DND-41 (cell line): ENCODE measurements around the gene TSPAN10.

Experiments
- ATAC-seq: fragments of 200-7000 bp; cut with Tn5 transposase; 3 replicates; pipeline ENCODE4 v1.9.1; 2021; ENCODE audit warnings: low read depth; ENCODE audit not compliant: insufficient read depth
- DNase-seq: peaks from one replicate; pipeline ENCODE4 v3.0.0-alpha.2; 2020
- H2AFZ ChIP-seq: 2 replicates; pipeline ENCODE4 v1.6.0; 2012; ENCODE audit warnings: low read depth, low read length
- H3K27ac ChIP-seq: 2 replicates; pipeline ENCODE4 v1.5.1; 2012; ENCODE audit warnings: low read length, inconsistent platforms
- H3K27me3 ChIP-seq: fragments of 200-600 bp; sonication (generic); 2 replicates; pipeline ENCODE4 v1.6.0; 2012; ENCODE audit warnings: low read length, mild to moderate bottlenecking, inconsistent platforms; ENCODE audit not compliant: insufficient read depth, poor library complexity
- H3K36me3 ChIP-seq: 2 replicates; pipeline ENCODE4 v1.5.1; 2012; ENCODE audit warnings: low read length, inconsistent platforms; ENCODE audit not compliant: insufficient read depth
- H3K4me1 ChIP-seq: 2 replicates; pipeline ENCODE4 v1.5.1; 2012; ENCODE audit warnings: mild to moderate bottlenecking, low read length; ENCODE audit not compliant: insufficient read depth
- H3K4me2 ChIP-seq: 2 replicates; pipeline ENCODE4 v1.6.0; 2012; ENCODE audit warnings: mild to moderate bottlenecking, moderate library complexity, low read length, inconsistent platforms; ENCODE audit not compliant: insufficient read depth
- H3K4me3 ChIP-seq, 2 experiments: fragments of 200-600 bp in 1 of 2; shearing (Covaris generic) in 1 of 2; 2 replicates each; pipeline ENCODE4 v1.5.1; 2012 to 2016; ENCODE audit warnings: inconsistent platforms in 2 of 2, low read length in 2 of 2, mild to moderate bottlenecking in 2 of 2, low read depth in 1 of 2, moderate library complexity in 1 of 2
- H3K79me2 ChIP-seq: 2 replicates; pipeline ENCODE4 v1.6.0; 2012; ENCODE audit warnings: low read length, inconsistent platforms; ENCODE audit not compliant: insufficient read depth
- H3K9ac ChIP-seq: 2 replicates; pipeline ENCODE4 v1.6.0; 2012; ENCODE audit warnings: low read depth, mild to moderate bottlenecking, inconsistent platforms, low read length, moderate library complexity
- H3K9me3 ChIP-seq: 2 replicates; pipeline ENCODE4 v1.5.1; 2012; ENCODE audit warnings: low read length, moderate library complexity, mild to moderate bottlenecking, inconsistent platforms; ENCODE audit not compliant: insufficient read depth, severe bottlenecking
- H4K20me1 ChIP-seq: 2 replicates; pipeline ENCODE4 v1.6.0; 2012; ENCODE audit warnings: low read length; ENCODE audit not compliant: insufficient read depth
- EZH2 ChIP-seq: IDR thresholded peaks from 3 replicates; pipeline ENCODE4 v1.6.1; 2012; ENCODE audit warnings: borderline replicate concordance, low read depth, mild to moderate bottlenecking, moderate library complexity, low read length, inconsistent platforms; ENCODE audit not compliant: severe bottlenecking
- TF ChIP-seq, protein P1 (sequence below): IDR thresholded peaks from 2 replicates; pipeline ENCODE4 v1.5.1; 2012; ENCODE audit warnings: borderline replicate concordance, low read length, moderate library complexity, mild to moderate bottlenecking; ENCODE audit not compliant: poor library complexity, severe bottlenecking; ENCODE audit errors: extremely low read depth

Gene TSPAN10

DNA sequence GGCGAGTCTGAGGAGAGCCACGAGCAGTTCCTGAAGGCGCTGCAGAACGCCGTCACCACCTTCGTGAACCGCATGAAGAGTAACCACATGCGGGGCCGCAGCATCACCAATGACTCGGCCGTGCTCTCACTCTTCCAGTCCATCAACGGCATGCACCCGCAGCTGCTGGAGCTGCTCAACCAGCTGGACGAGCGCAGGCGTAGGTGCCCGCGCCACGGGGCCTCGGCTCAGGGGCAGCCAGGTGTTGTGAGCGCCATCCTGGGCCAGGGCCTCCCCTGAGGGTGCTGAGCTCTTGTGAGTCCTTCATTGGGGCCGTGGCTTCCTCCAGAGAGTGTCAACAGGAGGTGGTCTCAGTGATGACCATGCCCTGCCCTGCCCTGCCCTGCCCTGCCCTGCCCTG is 58.8 kb downstream of the TSPAN10 start:
- peaks cover 85% of the 10 kb centered on the region for H3K36me3 ChIP-seq
- H3K4me1 ChIP-seq, result peaks cover 6% of the 10 kb centered on the region
- no peak overlapping the region for H3K4me3 ChIP-seq
- no peaks in the 10 kb centered on the region for H3K9me3 ChIP-seq
- no peak overlapping the region for H2AFZ ChIP-seq
- no peak overlapping the region for H3K9ac ChIP-seq
- H3K4me2 ChIP-seq, result no peak overlapping the region
- no peak for ATAC-seq
- no peak for DNase-seq
- TF ChIP-seq, protein P1, sequence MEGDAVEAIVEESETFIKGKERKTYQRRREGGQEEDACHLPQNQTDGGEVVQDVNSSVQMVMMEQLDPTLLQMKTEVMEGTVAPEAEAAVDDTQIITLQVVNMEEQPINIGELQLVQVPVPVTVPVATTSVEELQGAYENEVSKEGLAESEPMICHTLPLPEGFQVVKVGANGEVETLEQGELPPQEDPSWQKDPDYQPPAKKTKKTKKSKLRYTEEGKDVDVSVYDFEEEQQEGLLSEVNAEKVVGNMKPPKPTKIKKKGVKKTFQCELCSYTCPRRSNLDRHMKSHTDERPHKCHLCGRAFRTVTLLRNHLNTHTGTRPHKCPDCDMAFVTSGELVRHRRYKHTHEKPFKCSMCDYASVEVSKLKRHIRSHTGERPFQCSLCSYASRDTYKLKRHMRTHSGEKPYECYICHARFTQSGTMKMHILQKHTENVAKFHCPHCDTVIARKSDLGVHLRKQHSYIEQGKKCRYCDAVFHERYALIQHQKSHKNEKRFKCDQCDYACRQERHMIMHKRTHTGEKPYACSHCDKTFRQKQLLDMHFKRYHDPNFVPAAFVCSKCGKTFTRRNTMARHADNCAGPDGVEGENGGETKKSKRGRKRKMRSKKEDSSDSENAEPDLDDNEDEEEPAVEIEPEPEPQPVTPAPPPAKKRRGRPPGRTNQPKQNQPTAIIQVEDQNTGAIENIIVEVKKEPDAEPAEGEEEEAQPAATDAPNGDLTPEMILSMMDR, result no peak
- no peak for TF ChIP-seq EZH2
- peaks cover 51% of the 10 kb centered on the region for H4K20me1 ChIP-seq
- peaks cover 27% of the 10 kb centered on the region for H3K79me2 ChIP-seq
- no peaks in the 10 kb centered on the region for H3K27me3 ChIP-seq
- H3K27ac ChIP-seq, result no peak overlapping the region

DNA sequence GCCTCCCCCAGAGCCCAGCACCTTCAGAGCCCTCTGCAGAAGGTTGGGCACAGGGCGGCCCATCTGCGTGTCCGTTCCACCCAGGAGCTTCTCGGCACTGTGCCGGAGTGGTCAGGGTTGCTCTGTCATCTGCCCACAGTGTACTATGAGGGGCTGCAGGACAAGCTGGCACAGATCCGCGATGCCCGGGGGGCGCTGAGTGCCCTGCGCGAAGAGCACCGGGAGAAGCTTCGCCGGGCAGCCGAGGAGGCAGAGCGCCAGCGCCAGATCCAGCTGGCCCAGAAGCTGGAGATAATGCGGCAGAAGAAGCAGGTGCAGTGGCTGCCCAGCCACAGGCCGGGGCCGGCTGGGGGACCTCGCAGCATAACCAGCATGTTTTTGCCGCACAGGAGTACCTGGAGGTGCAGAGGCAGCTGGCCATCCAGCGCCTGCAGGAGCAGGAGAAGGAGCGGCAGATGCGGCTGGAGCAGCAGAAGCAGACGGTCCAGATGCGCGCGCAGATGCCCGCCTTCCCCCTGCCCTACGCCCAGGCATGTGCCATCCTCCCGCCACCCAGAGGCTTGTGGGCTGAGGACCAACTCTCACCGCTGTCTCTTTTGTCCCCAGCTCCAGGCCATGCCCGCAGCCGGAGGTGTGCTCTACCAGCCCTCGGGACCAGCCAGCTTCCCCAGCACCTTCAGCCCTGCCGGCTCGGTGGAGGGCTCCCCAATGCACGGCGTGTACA is 59.4 kb downstream of the TSPAN10 start:
- Histone ChIP-seq H3K4me3 (no peak overlapping the region), H3K27me3 (no peaks in the 10 kb centered on the region), H4K20me1 (peaks cover 51% of the 10 kb centered on the region), H3K4me2 (no peak overlapping the region), H2AFZ (no peak overlapping the region), H3K79me2 (peaks cover 33% of the 10 kb centered on the region), H3K4me1 (peaks cover 12% of the 10 kb centered on the region), H3K9me3 (no peaks in the 10 kb centered on the region), H3K9ac (no peak overlapping the region), H3K36me3 (peaks cover 85% of the 10 kb centered on the region), H3K27ac (no peak overlapping the region)
- ATAC-seq, result no peak
- DNase-seq, result no peak
- TF ChIP-seq EZH2, result no peak
- TF ChIP-seq, protein P1, result no peak

GRCh38 chr17:81697261-81698044 is 60.5 kb downstream of the TSPAN10 start:
- Histone ChIP-seq H3K79me2 (peaks cover 43% of the 10 kb centered on the region), H4K20me1 (peaks cover 54% of the 10 kb centered on the region), H2AFZ (no peak overlapping the region), H3K27ac (no peak overlapping the region), H3K4me3 (no peak overlapping the region), H3K4me1 (peaks cover 22% of the 10 kb centered on the region), H3K36me3 (peaks cover 85% of the 10 kb centered on the region), H3K27me3 (no peaks in the 10 kb centered on the region), H3K9me3 (no peaks in the 10 kb centered on the region), H3K4me2 (no peak overlapping the region), H3K9ac (no peak overlapping the region)
- ATAC-seq (no peak), DNase-seq (no peak)
- no peak for TF ChIP-seq EZH2
- TF ChIP-seq, protein P1, result no peak
